Measurements from ENCODE around the gene DAAM2.

The DAAM2 gene

DNA sequence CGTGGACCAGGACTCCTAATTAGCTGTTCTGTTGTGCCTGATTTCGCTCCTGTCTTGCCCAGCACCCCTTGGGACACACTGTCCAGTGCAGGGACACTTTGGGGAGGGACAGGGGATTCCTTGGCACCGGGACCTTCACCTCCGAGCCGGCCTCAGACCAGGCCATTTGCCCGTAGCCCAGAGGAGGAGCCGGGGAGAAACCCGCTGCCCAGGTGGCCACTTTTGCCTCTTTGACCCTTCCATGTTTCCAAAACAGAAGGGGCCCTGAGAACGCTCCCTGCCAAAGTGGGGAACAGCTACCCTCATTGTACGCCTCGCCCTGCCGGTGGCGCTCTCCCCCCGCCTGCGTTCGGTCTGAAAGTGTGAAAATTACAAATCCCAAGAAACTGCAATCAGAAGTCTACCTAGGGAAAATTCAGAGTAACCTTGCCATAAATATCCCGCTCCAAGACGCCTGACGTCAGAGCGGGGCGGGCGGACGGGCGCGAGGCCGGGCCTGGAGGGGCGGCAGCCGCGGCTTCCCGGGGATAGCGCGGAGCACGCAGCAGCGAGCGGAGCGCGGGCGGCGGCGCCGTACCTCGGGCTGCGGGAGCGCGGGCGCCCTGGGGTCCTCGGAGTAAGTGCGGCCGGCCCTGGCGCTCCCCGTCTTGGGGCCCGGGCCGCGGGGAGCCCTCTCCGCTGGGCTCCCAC is at the start of gene DAAM2:
DAAM2 (plus strand) TSS at position 527 of the 690 bp plus-strand sequence. CDS start 63,927 bp downstream, outside the sequence.
- no peak for DNase-seq

DNA sequence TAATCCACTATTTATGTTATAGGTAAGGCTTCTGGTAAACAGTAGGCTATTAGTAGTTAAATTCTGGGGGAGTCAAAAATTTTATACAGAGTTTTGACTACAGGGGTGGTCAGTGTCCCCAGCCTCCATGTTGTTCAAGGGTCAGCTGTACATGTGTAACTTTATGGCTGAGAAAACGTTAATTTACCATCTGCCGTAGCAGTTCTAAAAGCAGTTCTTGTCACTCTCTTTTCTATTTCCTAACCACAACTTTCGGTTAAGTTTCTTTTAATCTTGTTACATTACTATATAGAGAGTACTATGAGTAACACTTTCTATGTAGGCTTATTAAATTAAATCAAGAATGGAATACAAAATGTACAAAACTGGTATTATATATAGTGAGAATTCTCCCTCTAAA is 45.4 kb upstream of the DAAM2 start:
- DNase-seq, result no peak

DNA sequence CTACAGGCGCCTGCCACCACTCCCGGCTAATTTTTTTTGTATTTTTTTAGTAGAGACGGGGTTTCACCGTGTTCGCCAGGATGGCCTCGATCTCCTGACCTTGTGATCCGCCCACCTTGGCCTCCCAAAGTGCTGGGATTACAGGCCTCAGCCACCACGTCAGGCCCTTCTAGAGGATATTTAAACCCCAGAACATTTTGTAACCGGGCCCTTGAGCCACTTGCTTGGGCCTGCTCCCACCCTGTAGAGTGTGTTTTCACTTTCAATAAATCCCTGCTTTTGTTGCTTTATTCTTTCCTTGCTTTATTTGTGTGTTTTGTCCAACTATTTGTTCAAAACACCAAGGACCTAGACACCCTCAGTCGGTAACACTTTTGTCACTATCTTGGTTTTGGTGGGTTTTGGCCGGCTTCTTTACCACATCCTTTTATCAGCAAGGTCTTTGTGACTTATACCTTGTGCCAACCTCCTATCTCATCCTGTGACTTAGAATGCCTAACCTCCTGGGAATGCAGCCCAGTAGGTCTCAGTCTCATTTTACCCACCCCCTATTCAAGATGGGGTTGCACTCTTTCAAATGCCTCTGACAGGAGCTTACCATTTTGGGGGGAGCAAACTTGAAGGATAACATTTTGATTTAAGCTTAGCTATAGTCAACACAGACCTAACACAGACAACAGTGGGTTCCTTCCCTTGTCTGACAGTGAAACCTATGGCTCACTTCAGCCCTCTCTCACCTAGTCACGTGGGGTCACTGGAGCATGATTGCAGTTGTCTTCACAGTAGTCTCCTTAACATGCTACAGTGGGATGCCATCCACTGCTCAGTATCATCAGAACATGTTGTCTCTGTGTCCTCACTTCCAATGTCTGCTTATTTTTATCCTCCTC is 39.1 kb upstream of the DAAM2 start:
- DNase-seq, result no peak

DNA sequence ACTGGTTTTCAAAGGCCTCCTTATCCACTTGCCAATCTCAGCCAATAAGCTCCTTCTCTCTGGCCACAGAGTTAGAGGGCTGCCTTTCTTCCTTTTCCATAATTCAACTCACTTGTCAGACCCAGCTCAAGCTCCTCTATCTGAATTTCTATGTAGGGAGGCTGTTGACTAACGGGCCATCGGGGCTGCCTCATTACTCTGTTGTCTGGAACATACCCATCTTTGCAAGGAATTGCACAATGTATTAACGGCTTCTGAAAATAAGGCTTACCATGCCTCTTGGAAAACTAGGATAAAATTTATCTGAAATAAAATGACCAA is 38.5 kb upstream of the DAAM2 start:
- no peak for DNase-seq

DNA sequence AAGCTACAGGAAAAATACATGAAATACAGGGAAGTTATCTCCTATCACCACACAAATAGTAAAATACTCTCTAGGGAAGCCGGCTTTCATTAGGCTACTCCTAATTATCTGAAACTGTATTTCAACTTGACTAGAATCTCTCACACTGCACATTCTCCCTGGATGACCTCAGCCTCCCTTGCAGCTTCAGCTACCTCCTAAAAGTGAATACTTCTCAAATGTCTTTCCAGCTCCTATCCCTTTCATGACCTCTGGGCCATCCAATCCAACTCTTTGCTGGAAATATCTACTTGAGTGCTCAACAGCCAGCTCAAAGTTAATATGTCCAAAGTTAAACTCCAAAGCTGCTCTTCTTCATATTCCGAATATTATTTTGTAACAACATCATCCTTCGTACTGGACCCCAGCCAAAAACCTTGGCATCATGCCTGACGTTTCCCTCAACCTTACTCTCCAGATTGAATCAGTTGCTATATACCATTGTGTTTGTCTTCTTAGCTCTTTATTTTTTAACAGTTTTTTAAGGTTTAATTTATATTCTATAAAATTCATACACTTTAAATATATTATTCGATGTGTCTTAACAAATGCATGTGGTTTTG is 37.6 kb upstream of the DAAM2 start:
- no peak for DNase-seq

DNA sequence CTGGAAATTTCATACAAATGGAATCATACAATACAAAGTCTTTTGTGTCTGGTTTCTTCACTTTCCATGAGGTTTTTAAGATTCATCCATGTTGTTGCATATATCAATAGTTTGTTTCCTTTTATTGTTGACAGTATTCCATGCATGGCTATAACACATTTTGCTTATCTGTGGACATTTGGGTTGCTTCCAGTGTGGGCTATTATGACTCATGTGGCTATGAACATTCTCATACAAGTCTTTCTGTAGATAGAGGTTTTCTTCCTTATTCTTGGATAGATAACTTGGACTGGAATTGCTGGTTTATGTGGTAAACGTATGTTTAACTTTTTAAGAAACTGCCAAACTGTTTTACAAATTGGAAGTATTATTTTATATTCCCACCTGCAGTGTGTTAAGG is 36.9 kb upstream of the DAAM2 start:
- DNase-seq, result no peak

DNA sequence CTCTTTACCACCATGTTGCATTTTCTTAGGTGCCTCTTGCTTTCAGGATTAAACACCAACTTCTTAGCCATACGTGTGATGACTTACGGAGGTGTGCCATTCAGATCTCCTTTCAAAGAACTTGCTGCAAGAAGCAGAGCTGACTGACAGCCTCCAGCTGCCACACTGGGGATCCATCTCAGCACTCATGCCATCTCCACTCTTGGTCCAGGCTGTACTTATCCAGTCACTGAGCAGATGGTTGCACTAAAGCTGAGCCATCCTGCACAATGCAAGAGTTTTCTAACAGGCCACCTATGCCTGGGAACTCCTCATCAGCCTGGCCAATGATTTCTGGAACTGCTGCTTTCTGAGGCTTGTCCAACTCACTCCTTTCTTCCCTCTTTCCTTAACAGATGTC is 35.6 kb upstream of the DAAM2 start:
- DNase-seq, result no peak

DNA sequence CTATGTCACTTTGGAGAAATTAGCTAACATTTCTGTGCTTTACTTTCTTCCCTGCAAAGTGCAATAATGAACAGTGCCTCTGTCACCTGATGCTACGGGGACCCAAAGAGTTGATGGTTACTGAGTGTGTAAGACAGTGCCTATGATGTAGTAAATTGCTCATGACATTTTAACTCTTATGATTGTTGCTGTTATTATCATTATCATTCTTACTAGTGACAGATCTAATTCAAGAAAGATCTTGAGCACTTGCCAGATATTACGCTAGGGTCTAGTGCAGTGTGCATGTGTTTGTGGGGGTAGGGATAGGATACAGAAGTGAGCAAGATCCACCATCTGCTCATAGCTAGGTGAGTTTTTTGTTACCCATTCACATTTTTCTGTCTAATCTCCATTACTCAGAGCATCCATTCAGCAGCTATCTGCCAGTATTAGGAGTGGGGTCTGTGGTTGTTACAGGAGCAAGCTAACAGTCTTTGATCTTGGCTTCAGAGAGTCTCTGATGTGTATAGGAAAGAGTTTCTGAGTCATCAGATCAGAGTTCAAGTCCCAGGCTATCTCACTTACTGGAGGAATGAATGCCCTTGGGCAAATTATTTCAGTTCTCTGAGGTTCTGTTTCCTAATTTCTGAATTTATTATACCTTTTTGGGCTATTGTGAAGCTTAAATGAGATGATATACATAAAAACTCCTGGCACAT is 33.1 kb upstream of the DAAM2 start:
- no peak for DNase-seq

DNA sequence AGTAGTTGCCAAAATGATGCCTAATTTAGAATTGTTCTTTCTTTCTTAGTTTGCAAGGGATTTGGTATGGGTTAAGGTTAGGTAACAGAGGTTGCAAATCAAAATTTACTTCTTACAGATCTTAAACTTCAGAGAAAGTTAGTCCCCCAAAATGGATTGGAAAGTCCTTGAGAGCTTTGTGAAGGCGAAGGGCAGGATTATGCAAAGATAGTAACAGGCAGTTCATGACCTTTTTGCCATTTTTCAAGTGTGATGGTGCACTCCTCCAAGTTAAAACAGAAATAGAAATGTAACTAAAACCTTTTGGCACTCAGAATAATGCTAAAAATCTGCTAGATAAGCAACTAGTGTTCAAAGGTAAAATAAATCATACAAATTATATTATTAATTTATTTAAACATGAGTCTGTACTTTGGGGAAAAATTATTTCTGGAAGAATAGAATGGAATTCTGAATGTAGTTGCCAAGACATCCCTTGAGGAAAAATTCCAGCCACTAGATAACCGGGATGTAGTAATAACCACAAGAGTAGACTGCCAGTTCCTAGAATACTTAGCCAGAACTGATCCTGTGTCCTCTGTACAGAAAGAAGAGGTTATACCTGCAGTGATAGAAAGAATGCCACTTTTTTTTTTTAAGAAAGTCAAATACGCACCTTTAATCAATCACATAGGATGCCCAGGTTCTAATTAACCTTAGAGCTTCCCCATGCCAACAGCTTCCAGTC is 31.8 kb upstream of the DAAM2 start:
- DNase-seq, result no peak

DNA sequence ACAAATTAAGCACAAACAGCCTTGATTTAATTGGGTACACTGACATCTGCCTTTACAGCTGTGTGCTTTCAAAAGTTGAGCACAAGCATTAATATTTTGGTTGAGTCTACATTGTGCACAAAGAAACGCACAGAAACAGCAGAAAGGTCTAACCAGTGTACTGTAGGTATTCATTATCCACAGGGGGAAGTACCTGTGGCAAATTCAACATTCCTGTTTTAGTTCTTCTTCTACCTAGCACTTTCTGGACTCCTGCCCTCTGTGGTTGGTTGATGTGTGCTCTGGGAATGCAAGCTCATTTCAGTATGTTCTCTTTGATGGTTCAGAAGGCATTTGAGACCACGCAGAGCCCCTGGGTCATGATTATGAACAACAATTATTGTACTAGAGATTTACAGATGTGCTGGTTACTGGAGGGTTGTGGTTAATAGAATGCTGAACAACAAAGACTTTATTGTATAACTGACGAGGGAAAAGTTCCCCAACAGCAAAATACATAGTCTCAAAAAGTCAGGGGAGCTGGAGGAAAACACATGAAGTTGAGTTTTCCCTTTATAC is 26.6 kb upstream of the DAAM2 start:
- DNase-seq, result no peak

DNA sequence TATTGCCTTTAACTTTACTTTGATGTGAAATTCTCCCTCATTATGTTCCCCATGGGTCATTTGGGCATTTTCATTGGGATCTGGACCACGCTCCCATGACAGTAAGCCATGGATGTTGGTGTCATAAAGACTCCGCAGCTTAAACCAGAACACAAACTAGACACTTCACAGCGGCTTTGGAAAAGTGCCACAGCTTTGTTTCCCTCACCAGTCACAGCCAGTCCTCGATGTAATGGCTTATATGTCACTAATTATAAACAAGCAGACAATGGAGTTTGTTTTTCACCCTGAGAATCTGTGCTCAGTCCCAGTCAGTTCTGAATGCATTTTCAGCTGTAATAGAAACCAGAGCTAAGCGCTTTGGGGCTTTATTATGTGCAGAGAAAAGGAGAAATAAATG is 23.2 kb upstream of the DAAM2 start:
- no peak for DNase-seq

DNA sequence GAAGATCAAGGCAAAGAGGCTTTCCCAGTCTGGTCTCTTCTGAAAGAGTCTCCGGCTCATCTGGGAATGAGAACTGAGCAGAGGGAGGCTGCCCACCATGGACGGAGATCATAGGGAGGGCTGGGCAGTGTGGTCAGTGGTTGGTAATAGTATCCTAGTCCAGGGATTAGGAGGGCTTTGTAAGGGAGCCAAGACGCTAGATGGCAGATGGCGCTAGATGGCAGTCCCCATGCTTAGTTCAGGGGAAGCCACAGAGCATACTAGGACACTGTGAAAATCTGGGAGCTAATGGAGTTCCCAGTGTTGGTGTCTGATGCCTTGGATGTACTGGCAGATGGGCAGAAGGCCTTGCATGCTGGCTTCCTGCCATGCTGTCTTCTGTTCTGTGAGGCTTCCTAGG is 21.7 kb upstream of the DAAM2 start:
- DNase-seq, result no peak

DNA sequence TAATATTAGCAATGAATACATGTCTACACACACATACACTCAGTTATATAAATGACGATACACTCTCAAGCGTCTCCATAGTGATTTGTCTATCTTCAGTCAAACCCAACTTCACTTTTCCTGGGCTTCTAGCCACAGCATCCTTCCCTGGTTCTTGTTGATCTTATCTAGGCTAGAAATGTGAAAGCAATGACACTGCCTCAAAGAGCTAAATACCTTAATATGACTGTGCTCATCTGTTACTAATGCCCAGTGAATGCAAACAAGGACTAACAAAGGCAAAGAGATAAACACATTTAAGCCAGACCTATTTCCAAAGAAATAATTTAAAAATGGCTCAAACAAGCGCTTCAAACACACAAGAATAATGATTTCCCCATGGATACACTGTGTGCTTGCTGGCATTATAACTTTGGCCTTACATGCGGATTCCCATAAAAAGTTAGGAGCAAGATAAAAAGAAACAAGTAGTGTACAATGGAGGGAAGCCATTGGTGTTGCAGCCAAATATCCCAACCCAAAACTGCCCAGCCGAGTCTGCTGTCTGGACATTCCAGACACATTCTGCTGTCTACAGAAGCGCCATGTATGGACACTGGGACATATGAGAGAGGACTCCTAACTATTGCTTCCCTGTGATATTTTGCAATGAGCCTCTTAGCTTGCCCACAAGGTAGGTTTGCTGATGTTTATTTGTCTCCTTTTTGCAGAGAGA is 19.5 kb upstream of the DAAM2 start:
- no peak for DNase-seq

DNA sequence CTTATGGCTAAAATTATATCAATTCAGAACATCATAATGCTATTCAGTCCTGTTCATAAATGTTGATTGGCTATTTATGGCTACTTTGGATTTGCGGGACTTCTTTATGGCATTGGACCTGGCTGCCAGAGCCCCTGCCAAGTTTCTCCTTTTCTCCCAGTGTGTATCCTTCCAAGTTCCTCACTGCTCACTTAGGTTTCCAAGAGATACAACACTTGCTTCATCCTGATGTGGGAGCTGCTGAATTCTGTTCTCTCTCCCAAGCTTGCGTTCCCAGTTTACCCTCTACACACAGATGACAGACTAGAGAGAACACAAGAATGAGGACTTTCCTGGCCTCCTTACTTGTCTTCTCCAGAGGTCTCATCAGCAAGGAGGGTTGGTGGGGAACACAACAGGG is 18.4 kb upstream of the DAAM2 start:
- no peak for DNase-seq

DNA sequence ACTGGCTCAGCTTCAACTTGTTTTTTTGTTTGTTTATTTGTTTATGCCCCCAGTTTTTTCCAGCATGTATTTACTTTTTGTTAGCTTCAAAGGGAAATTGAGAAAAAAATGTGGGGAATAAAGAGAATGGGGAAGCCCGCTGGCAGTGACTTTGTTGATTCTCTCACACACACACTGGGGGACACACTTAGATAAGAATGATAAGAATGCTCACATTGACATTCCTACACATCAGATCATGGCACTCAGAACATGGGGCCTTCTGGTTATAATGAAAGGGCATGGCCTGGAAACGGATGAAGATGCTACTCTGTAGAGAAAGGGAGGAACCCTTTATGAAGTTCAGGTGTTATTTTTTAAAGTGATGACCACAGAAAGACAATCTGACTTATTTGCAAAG is 15.6 kb upstream of the DAAM2 start:
- no peak for DNase-seq

DNA sequence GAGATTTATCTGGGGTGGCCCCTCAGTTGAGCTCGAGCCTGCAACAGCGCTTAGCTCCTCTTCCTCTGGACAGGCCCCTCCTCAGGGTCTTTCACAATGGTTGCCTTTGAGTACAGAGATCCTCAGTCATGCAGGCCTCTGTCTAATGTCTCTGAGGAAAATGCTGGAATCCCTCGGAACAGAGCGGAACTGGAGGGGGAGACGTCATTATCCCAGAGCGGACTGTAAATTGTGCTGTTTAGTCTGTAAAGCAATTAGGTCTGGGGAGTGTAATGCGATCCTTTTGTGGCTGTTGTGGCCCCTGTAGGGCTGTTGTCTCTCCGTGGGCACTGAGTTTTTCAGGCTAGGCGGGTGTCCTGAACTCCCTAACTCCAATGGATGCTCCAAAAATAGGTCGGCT is 15.0 kb upstream of the DAAM2 start:
- no peak for DNase-seq

DNA sequence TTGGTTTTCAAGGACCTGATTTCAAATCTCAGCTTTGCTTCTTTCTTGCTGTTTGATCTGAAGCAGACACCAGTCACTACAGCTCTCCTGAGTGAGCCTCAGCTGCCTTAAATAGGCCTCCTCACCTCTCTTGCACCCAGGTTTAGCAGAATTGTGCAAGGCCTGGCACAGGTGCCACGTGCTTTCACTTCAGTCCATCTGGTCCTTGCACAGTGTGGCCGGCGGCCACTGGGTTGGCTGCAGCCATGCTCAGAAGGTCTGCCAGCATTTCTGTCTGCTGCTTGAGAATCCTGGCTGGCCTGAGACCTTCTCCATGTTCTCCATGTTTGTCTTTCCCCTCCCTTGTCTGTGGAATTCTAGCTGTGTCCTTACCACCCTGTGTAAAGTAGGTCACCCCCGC is 14.5 kb upstream of the DAAM2 start:
- no peak for DNase-seq

DNA sequence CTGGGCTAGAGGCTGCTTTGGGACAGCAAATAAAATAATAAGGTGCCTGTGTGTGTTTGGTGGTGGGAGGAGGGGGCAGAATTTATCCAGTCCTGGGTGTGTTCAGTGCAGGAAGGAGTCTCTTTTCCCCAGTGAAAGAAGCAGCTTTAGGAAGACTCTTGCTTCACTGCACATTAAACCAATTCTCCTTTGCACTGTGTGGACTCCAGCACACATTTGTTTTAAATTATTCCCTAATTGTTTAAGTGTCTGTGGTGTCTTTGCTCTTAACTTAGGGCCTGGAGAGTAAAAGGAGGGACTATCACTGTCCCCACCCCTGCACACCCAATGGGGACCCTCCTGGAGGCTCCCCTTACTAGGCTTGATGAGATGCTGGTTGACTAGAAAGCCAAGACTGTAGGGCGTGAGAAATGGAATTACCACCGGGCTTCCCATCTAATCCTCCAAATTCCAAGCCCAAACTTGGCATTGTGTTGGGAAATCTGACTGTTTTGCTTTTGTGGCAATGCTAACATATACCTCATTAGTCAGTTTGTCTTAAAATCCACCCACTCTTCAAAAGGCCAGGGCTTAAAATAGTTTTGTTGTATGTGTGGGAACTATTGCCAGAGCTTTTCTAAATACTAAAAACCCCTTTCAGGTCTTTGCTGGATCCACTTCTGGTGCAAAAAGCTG is 13.5 kb upstream of the DAAM2 start:
- no peak for DNase-seq

DNA sequence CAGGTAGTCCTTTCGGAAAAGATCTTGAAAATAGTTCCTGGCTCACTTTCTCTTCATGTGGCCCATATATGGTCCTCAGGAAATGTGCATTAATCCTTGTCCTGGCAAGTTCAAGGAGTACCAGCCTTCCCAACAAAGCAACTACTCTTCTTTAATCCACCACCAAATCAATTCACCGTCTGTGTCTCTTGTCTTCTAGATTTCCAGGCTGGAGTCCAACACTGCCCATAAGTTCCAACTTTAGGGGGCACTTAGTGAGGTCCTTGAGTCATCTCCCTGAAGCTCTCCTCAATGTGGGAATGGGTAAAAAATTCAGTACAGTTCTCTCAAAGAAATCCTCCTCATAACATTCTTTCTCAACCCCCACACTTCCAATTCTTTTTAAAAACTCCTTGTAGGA is 6.9 kb upstream of the DAAM2 start:
- no peak for DNase-seq

DNA sequence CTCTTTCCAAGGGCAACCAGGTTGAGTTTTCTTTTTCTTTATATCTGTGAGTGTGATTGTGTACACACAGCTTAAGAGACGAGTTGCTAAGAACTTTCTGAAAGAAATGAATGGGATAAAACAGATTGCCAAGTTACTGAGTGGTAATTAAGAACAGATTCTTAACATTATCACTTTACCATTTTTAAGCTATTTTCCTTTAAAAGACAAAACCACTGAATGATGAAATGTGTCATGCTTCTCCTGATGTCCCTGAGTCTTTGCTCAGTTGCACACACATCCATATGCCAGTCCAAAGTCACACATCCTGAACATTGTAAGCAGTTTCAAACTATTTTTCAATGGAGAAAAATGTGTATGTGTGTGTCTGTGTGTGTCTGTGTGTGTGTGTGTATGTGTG is 5.5 kb upstream of the DAAM2 start:
- no peak for DNase-seq

DNA sequence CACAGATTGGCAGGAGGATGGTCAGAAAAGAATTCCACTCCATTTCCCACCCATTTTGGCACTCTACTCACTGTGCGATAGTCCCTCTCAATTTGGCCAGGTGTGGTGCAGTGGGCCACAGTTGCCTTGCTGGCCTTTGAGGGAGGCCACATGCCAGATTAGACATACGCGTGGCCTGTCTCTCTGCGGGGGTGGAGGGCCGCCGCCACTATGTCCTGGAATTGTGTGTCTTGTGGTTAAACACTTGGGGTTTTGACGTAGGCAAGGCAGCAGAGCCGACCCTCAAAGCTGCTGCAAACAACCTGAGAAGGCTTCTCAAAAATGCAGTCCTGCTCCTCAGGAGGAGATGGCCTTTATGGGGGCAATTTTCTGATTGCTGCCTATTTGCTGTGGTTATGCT is 4.9 kb upstream of the DAAM2 start:
- no peak for DNase-seq

Measured in activated CD4-positive, alpha-beta T cell treated with anti-CD3 and anti-CD28 coated beads, Interleukin-2, amount 50 U/mL, for 1 hour (primary cell).